DMS 273 (cell line): ENCODE data around the gene PRM1.

ENCODE experiments used
- DNase-seq: peaks from one replicate; lab custom pipeline; 2025; ENCODE audit not compliant: unreplicated experiment; lab: John Stamatoyannopoulos, UW

PRM1 gene

GRCh38 chr16:11280616-11281522 is at the start of gene PRM1:
Gene PRM1 (minus strand): TSS chr16:11281330. CDS start chr16:11281238, 92 bp downstream.
- no peak for DNase-seq

GRCh38 chr16:11330526-11331237 is 49.6 kb upstream of the PRM1 start:
- no peak for DNase-seq

GRCh38 chr16:11329891-11330290 is 48.8 kb upstream of the PRM1 start:
- no peak for DNase-seq

- no peak for DNase-seq
Measured at GRCh38 chr16:11329071-11329491, 48.0 kb upstream of the PRM1 start.

GRCh38 chr16:11328172-11329070 is 47.3 kb upstream of the PRM1 start:
- peak; percentile 26 for DNase-seq

- no peak for DNase-seq
Measured at GRCh38 chr16:11327277-11328171, 46.4 kb upstream of the PRM1 start.

GRCh38 chr16:11326737-11327276 is 45.7 kb upstream of the PRM1 start:
- DNase-seq: no peak

- DNase-seq: no peak
Measured at GRCh38 chr16:11326084-11326736, 45.1 kb upstream of the PRM1 start.

- DNase-seq: no peak
Measured at GRCh38 chr16:11325404-11326083, 44.4 kb upstream of the PRM1 start.

GRCh38 chr16:11323551-11324336 is 42.6 kb upstream of the PRM1 start:
- DNase-seq: no peak

- no peak for DNase-seq
Measured at GRCh38 chr16:11322823-11323222, 41.7 kb upstream of the PRM1 start.

- DNase-seq: no peak
Measured at GRCh38 chr16:11321662-11322061, 40.5 kb upstream of the PRM1 start.

- no peak for DNase-seq
Measured at GRCh38 chr16:11320170-11320569, 39.0 kb upstream of the PRM1 start.

- DNase-seq: peak; percentile 60
Measured at GRCh38 chr16:11319529-11320146, 38.5 kb upstream of the PRM1 start.

- DNase-seq: no peak
Measured at GRCh38 chr16:11318817-11319216, 37.7 kb upstream of the PRM1 start.

- no peak for DNase-seq
Measured at GRCh38 chr16:11316331-11317015, 35.3 kb upstream of the PRM1 start.

GRCh38 chr16:11315510-11315909 is 34.4 kb upstream of the PRM1 start:
- no peak for DNase-seq
